GM19239 (cell line): ENCODE measurements around the gene PRKCE.

ENCODE experiments used
- DNase-seq: peaks from one replicate; pipeline ENCODE4 v3.0.0; 2011; ENCODE audit warnings: low spot score; ENCODE audit not compliant: insufficient read length
- FAIRE-seq: peaks from 2 replicates; lab custom pipeline; 2011; peaks lifted over from hg19 to GRCh38; lab: Jason Lieb, UNC

Gene PRKCE

GRCh38 chr2:45965871-45966498 lies 314.5 kb downstream of the PRKCE start:
- FAIRE-seq (no peak), DNase-seq (no peak)

GRCh38 chr2:45968946-45969584 lies 317.6 kb downstream of the PRKCE start:
- FAIRE-seq (no peak), DNase-seq (no peak)

DNA sequence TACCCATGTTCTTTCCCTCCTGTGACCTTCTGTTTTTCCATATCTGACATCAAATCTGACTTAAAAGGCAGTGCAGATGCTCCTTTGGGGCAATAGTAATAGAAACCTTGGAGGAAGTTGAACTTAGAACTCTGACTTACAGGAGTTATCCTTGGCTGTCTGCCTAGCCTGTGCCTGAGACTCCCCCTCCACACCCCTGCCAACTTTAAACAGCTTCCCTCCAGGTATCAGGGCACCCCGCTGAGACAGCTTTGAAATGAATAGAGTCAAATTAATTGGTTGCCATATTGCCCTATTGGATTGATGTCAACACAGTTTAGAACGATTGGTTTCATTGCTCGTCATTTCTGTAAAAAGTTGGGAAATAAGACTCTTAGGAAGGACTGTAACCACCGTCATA lies 322.0 kb downstream of the PRKCE start:
- DNase-seq (no peak), FAIRE-seq (no peak)

DNA sequence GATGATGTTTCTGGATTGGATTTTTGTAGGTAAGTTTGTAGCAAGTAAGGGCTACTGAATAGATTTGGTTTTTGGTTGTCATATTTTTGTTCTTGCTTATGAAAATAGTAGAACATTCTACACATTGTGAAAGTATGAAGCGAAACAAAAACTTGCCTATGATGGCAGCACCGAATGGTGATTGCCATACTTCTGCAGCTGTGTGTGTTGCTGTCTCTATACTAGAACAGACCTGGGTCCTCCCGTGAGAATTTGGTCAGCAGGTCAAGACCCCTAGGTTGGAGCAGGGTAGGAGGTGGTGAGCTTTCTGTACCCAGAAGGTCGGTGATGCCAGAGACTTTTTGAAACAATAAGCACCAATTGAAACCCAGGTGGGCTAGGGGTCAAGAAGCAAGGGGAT lies 322.6 kb downstream of the PRKCE start:
- FAIRE-seq: peak; percentile 28
- peak; percentile 33 for DNase-seq

- peak; percentile 12 for DNase-seq
- FAIRE-seq: peak; percentile 53
Measured at GRCh38 chr2:45974762-45975408, 323.4 kb downstream of the PRKCE start.

DNA sequence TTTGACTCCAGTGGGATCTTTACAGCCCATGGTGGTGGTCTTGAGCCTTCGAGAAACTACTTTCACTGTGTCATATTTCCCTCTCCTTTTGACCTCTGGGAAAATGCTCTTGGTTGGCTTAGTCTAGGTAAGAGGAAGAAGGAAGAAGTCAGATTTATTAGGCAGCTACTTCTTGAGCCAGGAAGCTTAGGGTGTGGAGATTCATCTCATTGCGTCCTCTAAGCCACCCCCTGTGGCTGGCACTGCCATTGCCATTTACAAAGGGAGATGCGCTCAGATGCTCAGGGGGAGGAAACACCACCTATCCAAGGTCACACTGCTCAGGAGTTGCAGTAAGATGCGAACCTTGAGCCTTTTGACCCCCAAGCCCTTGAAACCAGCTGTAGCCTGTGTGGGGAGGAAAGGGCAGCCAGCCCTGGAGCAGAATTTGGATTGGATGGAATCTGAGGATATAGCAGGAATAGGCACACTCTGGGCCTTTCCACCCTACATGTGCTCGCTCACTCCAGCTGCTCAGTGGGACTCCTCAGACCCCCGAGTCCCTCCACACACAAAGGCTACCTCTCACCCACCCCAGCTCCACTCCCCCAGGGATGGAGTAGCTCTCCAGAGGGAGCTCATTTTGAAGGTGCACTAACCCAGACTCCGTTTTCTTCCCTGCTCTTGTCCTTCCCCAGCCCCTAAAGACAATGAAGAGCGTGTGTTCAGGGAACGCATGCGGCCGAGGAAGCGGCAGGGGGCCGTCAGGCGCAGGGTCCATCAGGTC lies 324.5 kb downstream of the PRKCE start:
- no peak for FAIRE-seq

GRCh38 chr2:45978302-45978859 lies 326.9 kb downstream of the PRKCE start:
- DNase-seq (no peak), FAIRE-seq (no peak)

More for the DNA sequence above, 324.5 kb downstream of the PRKCE start:
- DNase-seq: no peak

DNA sequence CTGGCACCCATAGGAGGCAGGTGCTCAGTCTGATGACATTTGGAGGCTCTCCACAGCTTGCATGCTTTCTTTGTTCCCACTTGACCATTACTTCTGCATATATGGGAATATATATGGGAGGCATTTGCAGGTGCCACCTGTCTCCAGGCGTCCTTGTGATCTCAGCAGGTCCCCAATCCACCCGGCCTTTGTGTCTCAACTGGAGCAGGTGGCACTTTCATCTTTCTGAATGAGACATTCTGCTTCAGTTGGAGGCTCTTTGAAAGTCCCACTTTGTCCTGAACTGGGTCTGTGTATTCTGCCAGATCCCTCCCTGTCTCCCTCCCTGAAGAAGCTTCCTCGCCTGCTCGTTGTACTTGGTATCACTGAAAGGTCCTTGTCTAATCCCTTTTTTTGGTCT lies 327.6 kb downstream of the PRKCE start:
- DNase-seq (no peak), FAIRE-seq (no peak)

GRCh38 chr2:45980161-45980865 lies 328.8 kb downstream of the PRKCE start:
- no peak for FAIRE-seq
- no peak for DNase-seq

DNA sequence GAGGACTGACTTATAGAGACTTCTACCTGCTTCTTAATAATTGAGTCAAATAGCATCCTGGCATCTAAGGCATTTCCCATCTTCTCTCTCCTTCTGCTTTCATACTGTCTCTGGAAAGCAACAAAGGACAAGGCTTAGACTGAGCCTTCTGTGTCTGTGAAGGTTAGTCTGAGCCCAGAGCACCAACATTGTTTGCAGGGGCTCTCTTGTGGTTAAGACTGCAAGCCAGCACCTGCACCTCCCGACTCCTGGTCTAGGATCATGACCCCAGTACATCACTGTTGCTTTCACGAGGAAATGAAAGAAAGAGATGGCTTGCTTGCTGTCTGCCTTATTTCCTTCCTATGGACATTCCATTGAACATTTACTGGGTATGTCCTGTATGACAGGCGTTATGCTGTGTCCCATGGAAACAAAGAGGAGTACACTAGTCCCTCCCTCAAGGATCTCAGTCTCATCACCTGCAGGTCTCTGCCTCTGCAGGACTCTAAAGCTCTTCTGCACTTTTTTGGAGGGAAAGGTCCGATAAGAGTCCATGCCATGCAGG lies 330.0 kb downstream of the PRKCE start:
- DNase-seq (no peak), FAIRE-seq (no peak)

DNA sequence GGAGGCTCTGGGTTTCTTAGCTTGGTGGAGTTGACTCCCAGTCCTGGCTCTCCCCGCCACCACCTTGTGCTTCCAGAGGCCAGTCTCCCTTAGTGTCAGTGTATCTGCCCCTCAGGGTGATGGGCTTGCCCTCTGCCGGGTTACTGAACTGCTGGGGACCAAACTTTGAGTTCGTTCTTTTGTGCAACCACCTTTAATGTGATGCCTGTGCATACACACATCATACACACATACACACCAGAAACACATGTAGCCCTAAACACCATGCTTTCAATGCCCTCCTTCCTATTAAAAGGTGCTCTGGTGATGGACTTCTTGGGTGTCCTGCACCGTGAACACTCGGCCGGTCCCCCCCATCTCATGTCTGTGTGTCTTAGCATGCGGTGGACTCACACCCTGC lies 330.6 kb downstream of the PRKCE start:
- DNase-seq (no peak), FAIRE-seq (no peak)

GRCh38 chr2:45983213-45983612 lies 331.7 kb downstream of the PRKCE start:
- FAIRE-seq (no peak), DNase-seq (no peak)

GRCh38 chr2:45984366-45984765 lies 332.9 kb downstream of the PRKCE start:
- DNase-seq (no peak), FAIRE-seq (no peak)

DNA sequence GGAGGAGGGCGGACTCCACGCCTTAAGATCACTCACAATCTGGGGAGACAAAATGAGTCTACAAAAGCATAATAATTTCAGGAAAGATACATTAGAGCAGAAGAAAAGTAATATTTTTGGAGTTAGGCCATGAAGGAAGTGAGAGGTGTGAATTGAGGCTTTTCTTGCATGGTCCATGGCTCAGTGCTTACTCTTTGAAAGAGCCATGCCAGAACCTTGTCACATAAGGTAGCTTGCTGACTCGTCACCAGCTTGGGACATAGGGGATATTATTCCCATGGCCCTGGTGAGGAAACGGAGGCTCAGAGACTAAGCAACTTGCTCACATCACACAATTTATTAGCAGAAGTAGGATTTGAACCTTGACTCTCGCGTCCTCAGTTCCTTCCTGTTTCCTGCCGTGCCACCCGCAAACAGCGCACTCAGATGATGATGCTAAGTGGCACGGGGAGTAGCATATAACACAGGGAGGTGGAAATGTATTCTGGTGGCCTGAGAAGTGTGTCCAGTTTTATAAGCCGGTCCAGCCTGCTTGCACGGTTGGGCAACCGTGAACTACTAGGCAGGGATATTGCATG lies 333.5 kb downstream of the PRKCE start:
- no peak for FAIRE-seq

DNA sequence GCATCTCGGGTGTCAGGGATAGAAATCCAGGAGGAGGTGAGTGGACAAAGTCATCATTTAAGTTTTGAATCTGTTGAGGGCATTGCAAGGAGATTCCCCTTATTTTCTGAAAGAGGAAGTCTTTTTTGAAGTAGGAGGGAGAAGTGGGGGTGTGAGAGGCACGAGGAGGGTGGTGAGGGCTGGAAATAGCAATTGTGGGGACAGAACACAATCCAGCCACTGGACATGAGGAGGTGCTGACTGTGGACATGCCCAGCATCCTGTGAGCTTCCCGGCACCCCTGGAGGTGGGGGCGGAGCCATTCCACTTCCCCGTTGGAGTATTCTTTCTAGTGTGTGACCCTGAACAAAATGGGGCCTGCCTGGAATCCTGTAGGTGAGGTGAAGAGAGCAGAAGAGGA lies 335.0 kb downstream of the PRKCE start:
- FAIRE-seq (no peak), DNase-seq (no peak)

More for the DNA sequence above, 333.5 kb downstream of the PRKCE start:
- no peak for DNase-seq

DNA sequence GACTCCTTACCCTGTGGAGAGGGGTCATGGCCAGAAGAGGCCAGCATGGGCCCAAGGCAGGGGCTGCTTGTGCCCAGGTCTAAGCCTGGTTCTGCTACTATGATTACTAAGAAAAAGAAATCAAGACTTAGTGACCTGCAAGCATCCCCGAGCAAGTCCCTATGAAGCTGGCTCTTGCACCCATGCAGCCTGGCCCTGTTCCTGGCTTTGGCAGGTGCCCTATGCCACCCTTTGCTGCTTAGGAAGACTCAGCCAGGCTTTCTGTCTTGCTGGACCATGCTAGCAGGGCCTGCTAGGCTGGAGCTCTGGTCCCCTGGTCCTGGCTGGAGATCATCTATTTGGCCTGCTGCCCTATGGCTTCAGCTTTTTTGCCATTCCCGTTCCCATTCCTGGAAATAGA lies 336.4 kb downstream of the PRKCE start:
- no peak for FAIRE-seq

GRCh38 chr2:45988879-45989278 lies 337.4 kb downstream of the PRKCE start:
- FAIRE-seq: no peak
- no peak for DNase-seq

More for the DNA sequence above, 336.4 kb downstream of the PRKCE start:
- DNase-seq: no peak

DNA sequence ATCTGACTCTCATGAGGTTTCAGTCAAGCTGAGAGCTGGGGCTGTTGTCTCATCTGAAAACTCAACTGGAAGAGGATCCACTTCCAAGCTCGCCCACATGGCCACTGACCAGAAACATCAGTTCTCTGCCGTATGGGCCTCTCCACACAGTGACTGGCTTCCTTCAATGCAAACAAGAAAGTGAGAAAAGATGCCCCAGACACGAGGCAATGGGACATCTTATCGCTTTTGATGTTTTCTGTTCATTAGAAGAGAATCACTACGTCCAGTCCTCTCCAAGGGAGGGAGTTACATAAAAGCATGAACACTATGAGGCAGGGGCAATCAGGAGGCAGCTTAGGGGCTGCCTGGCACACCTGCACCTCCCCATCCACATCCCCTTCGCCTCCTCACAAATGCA lies 338.7 kb downstream of the PRKCE start:
- no peak for DNase-seq
- no peak for FAIRE-seq

- no peak for DNase-seq
- no peak for FAIRE-seq
Measured at GRCh38 chr2:45992021-45992740, 340.7 kb downstream of the PRKCE start.
